CD14-positive monocyte (primary cell): ENCODE results near the gene MT1A. TPM values are rescaled to one million over a fixed set of nuclear protein-coding genes. Genes with fewer than 3 reads are reported as not detected.

Experiments used
- DNase-seq, 3 donors: peaks; one replicate each; pipeline ENCODE4 v3.0.0-alpha.2; 2011 to 2022
- H2AFZ ChIP-seq: 2 replicates; pipeline ENCODE4 v1.6.0; 2012; ENCODE audit warnings: mild to moderate bottlenecking, low read depth, low read length, inconsistent platforms; ENCODE audit not compliant: insufficient read depth, poor library complexity, severe bottlenecking
- H3K27ac ChIP-seq, 2 donors: 1 replicate in 1 of 2; 2 replicates in 1 of 2; pipeline ENCODE4 v1.5.1; 2012 to 2013; ENCODE audit warnings: low read length in 2 of 2, control low read depth in 1 of 2, inconsistent platforms in 1 of 2, low read depth in 1 of 2, mild to moderate bottlenecking in 1 of 2
- H3K27me3 ChIP-seq, 2 donors: one replicate each; pipeline versions ENCODE4 v1.6.0 to v1.6.1; 2011 to 2013; ENCODE audit warnings: low read length in 2 of 2; ENCODE audit not compliant: control insufficient read depth in 2 of 2, insufficient read depth in 2 of 2
- H3K36me3 ChIP-seq, 2 donors: replicated peaks in 1 of 2; 1 replicate in 1 of 2; 2 replicates in 1 of 2; pipeline versions ENCODE4 v1.5.1 to v1.6.1; 2012 to 2013; ENCODE audit warnings: low read length in 2 of 2, control low read depth in 1 of 2, inconsistent platforms in 1 of 2, mild to moderate bottlenecking in 1 of 2; ENCODE audit not compliant: insufficient read depth in 2 of 2, control insufficient read depth in 1 of 2
- H3K4me1 ChIP-seq, 2 donors: 1 replicate in 1 of 2; 2 replicates in 1 of 2; pipeline versions ENCODE4 v1.5.1 to v1.6.1; 2012 to 2013; ENCODE audit warnings: low read length in 2 of 2, control low read depth in 1 of 2, inconsistent platforms in 1 of 2, mild to moderate bottlenecking in 1 of 2, moderate library complexity in 1 of 2; ENCODE audit not compliant: insufficient read depth in 2 of 2, control insufficient read depth in 1 of 2
- H3K4me2 ChIP-seq: replicated peaks from 2 replicates; pipeline ENCODE3; 2012; ENCODE audit warnings: low read length, moderate library complexity, mild to moderate bottlenecking; ENCODE audit not compliant: poor library complexity, severe bottlenecking; ENCODE audit errors: extremely low read depth
- H3K4me3 ChIP-seq, 3 experiments: fragments of 200-600 bp in 1 of 3; sonication (generic) in 1 of 3; replicated peaks in 1 of 3; 1 replicate in 2 of 3; 2 replicates in 1 of 3; pipeline ENCODE4 v1.5.1; 2011 to 2013; ENCODE audit warnings: low read length in 3 of 3, mild to moderate bottlenecking in 3 of 3, control low read depth in 2 of 3, low read depth in 2 of 3, inconsistent platforms in 1 of 3, moderate library complexity in 1 of 3
- H3K79me2 ChIP-seq: 2 replicates; pipeline ENCODE4 v1.6.0; 2012; ENCODE audit warnings: mild to moderate bottlenecking, control low read depth, inconsistent platforms, low read length, moderate library complexity; ENCODE audit not compliant: insufficient read depth
- H3K9ac ChIP-seq: 2 replicates; pipeline ENCODE4 v1.6.0; 2017; ENCODE audit warnings: low read length, mild to moderate bottlenecking; ENCODE audit not compliant: insufficient read depth, poor library complexity, severe bottlenecking
- H3K9me3 ChIP-seq, 2 donors: replicated peaks in 1 of 2; 1 replicate in 1 of 2; 2 replicates in 1 of 2; pipeline versions ENCODE4 v1.5.1 to v1.6.1; 2012 to 2013; ENCODE audit warnings: low read length in 2 of 2, control low read depth in 1 of 2; ENCODE audit not compliant: control insufficient read depth in 1 of 2, insufficient read depth in 1 of 2
- H4K20me1 ChIP-seq: 2 replicates; pipeline ENCODE4 v1.6.0; 2012; ENCODE audit warnings: mild to moderate bottlenecking, low read length, control low read depth, moderate library complexity; ENCODE audit not compliant: insufficient read depth
- H3K27ac Mint-ChIP-seq, 7 donors: one replicate each; pipeline ENCODE4 v1.8.0; 2020; ENCODE audit warnings: mild to moderate bottlenecking in 7 of 7, mixed read lengths in 7 of 7, moderate library complexity in 6 of 7, inconsistent platforms in 2 of 7
- H3K27me3 Mint-ChIP-seq, 3 donors: one replicate each; pipeline ENCODE4 v1.8.0; 2021 to 2022; ENCODE audit warnings: low read depth in 3 of 3, mild to moderate bottlenecking in 3 of 3, mixed read lengths in 3 of 3, moderate library complexity in 3 of 3, inconsistent platforms in 1 of 3
- H3K36me3 Mint-ChIP-seq, 2 donors: one replicate each; pipeline ENCODE4 v1.8.0; 2020; ENCODE audit warnings: mixed read lengths in 2 of 2, inconsistent platforms in 1 of 2, mild to moderate bottlenecking in 1 of 2
- H3K4me1 Mint-ChIP-seq: one replicate; pipeline ENCODE4 v1.8.0; 2020; ENCODE audit warnings: mild to moderate bottlenecking, mixed read lengths
- H3K4me3 Mint-ChIP-seq, 2 donors: one replicate each; pipeline ENCODE4 v1.8.0; 2020; ENCODE audit warnings: mild to moderate bottlenecking in 2 of 2, mixed read lengths in 2 of 2, moderate library complexity in 1 of 2
- H3K9me3 Mint-ChIP-seq, 7 donors: one replicate each; pipeline ENCODE4 v1.8.0; 2020 to 2022; ENCODE audit warnings: mixed read lengths in 7 of 7, mild to moderate bottlenecking in 6 of 7, moderate library complexity in 6 of 7, inconsistent platforms in 2 of 7
- CTCF ChIP-seq: fragments of 200-600 bp; IDR thresholded peaks from one replicate; pipeline ENCODE4 v1.8.0; 2022; ENCODE audit warnings: antibody characterized with exemption, mild to moderate bottlenecking
- WGBS: methylation state at CpG from one replicate; pipeline ENCODE4 v1.1.5; 2013; ENCODE audit warnings: missing lambda C conversion rate; ENCODE audit not compliant: insufficient coverage; 5-methylcytosine and 5-hydroxymethylcytosine counted together
- intact Hi-C, 2 donors: fragments of 100-400 bp; cut with micrococcal nuclease; formaldehyde crosslinking; loops; one replicate each; pipeline versions ENCODE4 v1.15.0 to v1.15.1; 2023
- polyA plus RNA-seq, 3 donors: library from polyadenylated mRNA; depleted of rRNA in 1 of 3; unstranded in 2 of 3; stranded (reverse) in 1 of 3; fragments of 300-500 nt in 2 of 3; fragments of >200 nt in 1 of 3; fragmentation: Illumina TruSeq in 2 of 3; gene quantifications; 1 replicate in 2 of 3; 2 replicates in 1 of 3; pipeline ENCODE4 v1.2.3, GENCODE V29; 2012 to 2021

MT1A gene
- polyA plus RNA-seq, 3 donors, result not detected

GRCh38 chr16:56681939-56682702, 43.7 kb downstream of the MT1A start, which contains the start of gene MT1X:
Gene MT1X (plus strand): TSS chr16:56682470. CDS start chr16:56682541, 71 bp downstream.
- Histone ChIP-seq H3K9ac (peak within 1 kb of the TSS; percentile 69), H3K27ac (peak within 1 kb of the TSS; percentile 0 to 64), H3K4me2 (peak within 1 kb of the TSS; percentile 88), H3K27me3 (peaks cover 0 to 8% of the 10 kb centered on the region in 2 donors), H3K4me1 (peaks cover 15 to 19% of the 10 kb centered on the region in 2 donors), H3K79me2 (no peaks in the 10 kb centered on the region), H2AFZ (peak within 1 kb of the TSS; percentile 96), H3K4me3 (peak within 1 kb of the TSS; percentile 58 to 89 (median 67)), H3K9me3 (peaks cover 0 to 9% of the 10 kb centered on the region in 2 donors), H4K20me1 (no peaks in the 10 kb centered on the region), H3K36me3 (no peaks in the 10 kb centered on the region)
- Mint-ChIP-seq H3K27ac (peak within 1 kb of the TSS; percentile 75 to 92 (median 87)), H3K4me1 (peaks cover 24% of the 10 kb centered on the region), H3K36me3 (peaks cover 7 to 8% of the 10 kb centered on the region in 2 donors), H3K27me3 (peaks cover 13 to 15% (median 15%) of the 10 kb centered on the region in 3 donors), H3K4me3 (peak within 1 kb of the TSS; percentile 94 to 98), H3K9me3 (peaks cover 5 to 17% (median 12%) of the 10 kb centered on the region in 7 donors)
- no peak for TF ChIP-seq CTCF
- intact Hi-C loops, result no loop called here
- peak; percentile 50 to 53 (median 52) for DNase-seq
- under 1% methylated on average over 38 of the region's 49 CpGs for WGBS

- H3K9me3 Mint-ChIP-seq, result peaks cover 5 to 20% (median 15%) of the 10 kb centered on the region in 7 donors
- peak overlapping the region; percentile 96 for H2AFZ ChIP-seq
- WGBS, result 46% methylated on average over 8 of the region's 8 CpGs
These were observed 44.4 kb downstream of the MT1A start for GRCh38 chr16:56682703-56683397.

More at GRCh38 chr16:56682703-56683397, 44.4 kb downstream of the MT1A start:
- peak overlapping the region; percentile 69 for H3K9ac ChIP-seq
- H3K4me1 Mint-ChIP-seq, result peaks cover 24% of the 10 kb centered on the region
- H3K4me3 Mint-ChIP-seq, result peak overlapping the region; percentile 94 to 98
- H3K4me2 ChIP-seq, result peak overlapping the region; percentile 88
- peak overlapping the region; percentile 58 to 89 (median 67) for H3K4me3 ChIP-seq
- DNase-seq, result no peak
- H3K36me3 Mint-ChIP-seq, result peaks cover 7 to 8% of the 10 kb centered on the region in 2 donors
- peak overlapping the region in 1 of 2 donors; percentile 64 for H3K27ac ChIP-seq
- H3K27me3 Mint-ChIP-seq, result peaks cover 7 to 10% (median 8%) of the 10 kb centered on the region in 3 donors
- no peaks in the 10 kb centered on the region for H4K20me1 ChIP-seq
- peaks cover 0 to 3% of the 10 kb centered on the region in 2 donors for H3K27me3 ChIP-seq
- intact Hi-C loops, result no loop called here
- H3K79me2 ChIP-seq, result no peaks in the 10 kb centered on the region
- peaks cover 15 to 19% of the 10 kb centered on the region in 2 donors for H3K4me1 ChIP-seq
- TF ChIP-seq CTCF, result no peak
- peak overlapping the region in 6 of 7 donors; percentile 50 to 92 (median 89) for H3K27ac Mint-ChIP-seq
- peaks cover 0 to 10% of the 10 kb centered on the region in 2 donors for H3K9me3 ChIP-seq
- no peaks in the 10 kb centered on the region for H3K36me3 ChIP-seq
